ENCODE data around the gene LRPAP1. TPM values are rescaled to one million over a fixed set of nuclear protein-coding genes. Genes with fewer than 3 reads are reported as not detected.

LRPAP1 gene
- total RNA-seq, 4 donors from 2014 or later, result 88.5 to 201 (median 174) TPM

DNA sequence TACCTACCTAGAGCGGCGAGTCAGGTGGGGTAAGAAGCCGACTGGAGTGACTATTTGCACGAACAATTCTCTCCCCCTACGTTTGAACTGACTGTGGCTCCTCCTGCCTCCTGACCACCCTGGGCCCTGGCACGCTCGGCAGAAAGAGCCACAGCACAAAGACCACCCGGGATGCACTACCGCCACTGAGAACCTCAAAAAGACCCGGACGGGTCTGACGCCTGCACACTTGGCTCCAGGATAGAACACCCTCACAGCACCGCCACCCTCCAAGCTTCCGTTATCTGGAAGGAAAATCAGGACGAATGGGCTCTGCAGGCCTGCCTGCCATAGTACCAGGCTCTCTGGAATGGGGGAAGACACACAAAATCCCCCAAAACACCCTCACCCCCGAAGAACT lies 2.2 kb downstream of the LRPAP1 start:
- H3K4me1 ChIP-seq, result peaks cover 24 to 69% (median 35%) of the 10 kb centered on the region in 4 donors
- intact Hi-C loops (cut with DNase I), result no loop called here

DNA sequence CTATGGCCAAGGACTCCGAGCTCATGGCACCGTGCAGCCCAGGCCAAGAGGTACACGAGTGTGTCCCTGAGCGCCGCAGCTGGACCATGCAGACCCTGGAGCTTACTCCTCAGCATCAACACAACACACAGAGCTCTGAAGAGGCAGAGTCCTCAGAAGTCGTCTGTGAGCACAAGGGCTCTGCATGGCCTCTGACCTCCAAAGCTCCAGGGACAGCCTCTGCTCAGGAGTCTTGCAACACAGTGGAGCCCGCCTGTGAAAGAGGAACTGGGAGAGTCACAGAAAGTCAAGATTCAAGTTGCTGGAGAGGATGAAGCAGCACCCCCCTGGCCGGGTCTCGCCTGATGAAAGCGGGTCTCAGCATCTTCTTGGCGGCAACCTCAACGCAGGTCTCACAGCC lies 2.9 kb downstream of the LRPAP1 start:
- H3K27me3 ChIP-seq, result no peaks in the 10 kb centered on the region
- peaks cover 24 to 69% (median 35%) of the 10 kb centered on the region in 4 donors for H3K4me1 ChIP-seq
- no peak for TF ChIP-seq POLR2AphosphoS5 (IDR thresholded peaks at IDR 0.05)
- H3K4me3 ChIP-seq, result no peak overlapping the region
- no peaks in the 10 kb centered on the region for H3K9me3 ChIP-seq
- H3K36me3 ChIP-seq, result peaks cover 1 to 49% (median 36%) of the 10 kb centered on the region in 4 donors
- intact Hi-C loops (cut with DNase I), result no loop called here
- no peak overlapping the region for H3K27ac ChIP-seq (replicated peaks in 1 of 4)
- 74% methylated on average over 12 of the region's 12 CpGs for WGBS
- DNase-seq (ENCODE audit: extremely low spot score), result no peak

More for the DNA sequence above, 2.2 kb downstream of the LRPAP1 start:
- Histone ChIP-seq H3K36me3 (peaks cover 0 to 42% (median 30%) of the 10 kb centered on the region in 4 donors), H3K9me3 (no peaks in the 10 kb centered on the region), H3K27me3 (no peaks in the 10 kb centered on the region), H3K27ac (replicated peaks in 1 of 4) (no peak overlapping the region), H3K4me3 (no peak overlapping the region)
- WGBS, result 89% methylated on average over 12 of the region's 16 CpGs
- no peak for TF ChIP-seq EP300 (IDR thresholded peaks at IDR 0.05)
- no peak for TF ChIP-seq POLR2A (IDR thresholded peaks at IDR 0.05; ENCODE audit: low read depth)
- no peak for TF ChIP-seq POLR2AphosphoS5 (IDR thresholded peaks at IDR 0.05)
- TF ChIP-seq, protein P1, sequence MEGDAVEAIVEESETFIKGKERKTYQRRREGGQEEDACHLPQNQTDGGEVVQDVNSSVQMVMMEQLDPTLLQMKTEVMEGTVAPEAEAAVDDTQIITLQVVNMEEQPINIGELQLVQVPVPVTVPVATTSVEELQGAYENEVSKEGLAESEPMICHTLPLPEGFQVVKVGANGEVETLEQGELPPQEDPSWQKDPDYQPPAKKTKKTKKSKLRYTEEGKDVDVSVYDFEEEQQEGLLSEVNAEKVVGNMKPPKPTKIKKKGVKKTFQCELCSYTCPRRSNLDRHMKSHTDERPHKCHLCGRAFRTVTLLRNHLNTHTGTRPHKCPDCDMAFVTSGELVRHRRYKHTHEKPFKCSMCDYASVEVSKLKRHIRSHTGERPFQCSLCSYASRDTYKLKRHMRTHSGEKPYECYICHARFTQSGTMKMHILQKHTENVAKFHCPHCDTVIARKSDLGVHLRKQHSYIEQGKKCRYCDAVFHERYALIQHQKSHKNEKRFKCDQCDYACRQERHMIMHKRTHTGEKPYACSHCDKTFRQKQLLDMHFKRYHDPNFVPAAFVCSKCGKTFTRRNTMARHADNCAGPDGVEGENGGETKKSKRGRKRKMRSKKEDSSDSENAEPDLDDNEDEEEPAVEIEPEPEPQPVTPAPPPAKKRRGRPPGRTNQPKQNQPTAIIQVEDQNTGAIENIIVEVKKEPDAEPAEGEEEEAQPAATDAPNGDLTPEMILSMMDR (IDR thresholded peaks at IDR 0.05), result no peak
- no peak for DNase-seq (ENCODE audit: extremely low spot score)

DNA sequence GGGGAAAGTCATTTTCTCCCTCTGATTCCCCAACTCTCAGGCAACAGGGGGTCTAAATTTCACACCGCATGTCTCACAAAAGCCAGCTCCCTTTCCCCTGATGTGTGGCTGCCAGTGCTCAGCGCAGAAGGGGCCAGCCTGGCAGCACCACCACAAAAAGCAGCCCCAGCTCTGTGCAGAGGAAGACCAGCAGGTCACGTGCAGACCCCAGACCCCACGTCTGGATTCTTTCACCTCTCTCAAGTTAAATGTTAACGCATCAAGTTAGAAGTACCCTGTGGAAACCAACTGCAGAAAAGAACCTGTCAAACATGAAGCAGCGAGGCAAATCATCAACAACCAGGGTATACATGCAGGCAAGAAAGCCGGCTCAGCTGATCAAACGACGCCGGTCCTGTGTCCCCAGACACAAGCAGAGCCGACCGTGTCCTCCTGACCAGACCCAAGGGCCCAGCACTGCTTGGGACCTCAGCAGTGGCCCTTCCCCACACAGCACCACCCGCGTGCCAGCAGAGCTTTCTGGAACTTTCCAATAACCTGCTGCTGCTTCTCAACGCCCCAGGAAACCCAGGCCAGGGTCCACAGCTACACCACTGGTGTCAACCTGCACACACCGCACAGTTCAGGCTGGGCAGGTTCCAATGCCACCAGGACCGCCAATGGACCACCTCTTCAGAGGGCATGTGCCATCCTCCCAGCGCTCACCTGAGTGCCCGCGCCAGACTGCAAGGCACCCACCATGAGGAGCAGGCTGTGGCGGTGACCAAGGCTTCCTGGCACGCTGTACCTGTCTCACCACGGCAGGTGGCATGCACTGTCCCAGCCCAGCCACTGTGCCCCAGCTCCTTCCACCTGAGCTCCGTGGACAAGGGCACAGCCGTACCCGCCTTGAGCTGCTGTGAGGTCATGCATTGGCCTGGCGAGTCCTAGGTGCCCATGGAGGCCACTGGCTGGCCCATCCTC lies 4.0 kb downstream of the LRPAP1 start:
- H3K9me3 ChIP-seq, result no peaks in the 10 kb centered on the region
- no peak overlapping the region for H3K4me3 ChIP-seq
- no peak for DNase-seq (ENCODE audit: extremely low spot score)
- H3K27me3 ChIP-seq, result no peaks in the 10 kb centered on the region
- H3K4me1 ChIP-seq, result peaks cover 24 to 67% (median 34%) of the 10 kb centered on the region in 4 donors
- intact Hi-C loops (cut with DNase I), result no loop called here
- TF ChIP-seq EP300 (IDR thresholded peaks at IDR 0.05), result no peak
- TF ChIP-seq, protein P1 (IDR thresholded peaks at IDR 0.05), result no peak
- TF ChIP-seq POLR2AphosphoS5 (IDR thresholded peaks at IDR 0.05), result no peak
- TF ChIP-seq POLR2A (IDR thresholded peaks at IDR 0.05; ENCODE audit: low read depth), result no peak
- no peak overlapping the region for H3K27ac ChIP-seq (replicated peaks in 1 of 4)
- H3K36me3 ChIP-seq, result peaks cover 13 to 61% (median 47%) of the 10 kb centered on the region in 4 donors
- WGBS, result 88% methylated on average over 22 of the region's 27 CpGs

DNA sequence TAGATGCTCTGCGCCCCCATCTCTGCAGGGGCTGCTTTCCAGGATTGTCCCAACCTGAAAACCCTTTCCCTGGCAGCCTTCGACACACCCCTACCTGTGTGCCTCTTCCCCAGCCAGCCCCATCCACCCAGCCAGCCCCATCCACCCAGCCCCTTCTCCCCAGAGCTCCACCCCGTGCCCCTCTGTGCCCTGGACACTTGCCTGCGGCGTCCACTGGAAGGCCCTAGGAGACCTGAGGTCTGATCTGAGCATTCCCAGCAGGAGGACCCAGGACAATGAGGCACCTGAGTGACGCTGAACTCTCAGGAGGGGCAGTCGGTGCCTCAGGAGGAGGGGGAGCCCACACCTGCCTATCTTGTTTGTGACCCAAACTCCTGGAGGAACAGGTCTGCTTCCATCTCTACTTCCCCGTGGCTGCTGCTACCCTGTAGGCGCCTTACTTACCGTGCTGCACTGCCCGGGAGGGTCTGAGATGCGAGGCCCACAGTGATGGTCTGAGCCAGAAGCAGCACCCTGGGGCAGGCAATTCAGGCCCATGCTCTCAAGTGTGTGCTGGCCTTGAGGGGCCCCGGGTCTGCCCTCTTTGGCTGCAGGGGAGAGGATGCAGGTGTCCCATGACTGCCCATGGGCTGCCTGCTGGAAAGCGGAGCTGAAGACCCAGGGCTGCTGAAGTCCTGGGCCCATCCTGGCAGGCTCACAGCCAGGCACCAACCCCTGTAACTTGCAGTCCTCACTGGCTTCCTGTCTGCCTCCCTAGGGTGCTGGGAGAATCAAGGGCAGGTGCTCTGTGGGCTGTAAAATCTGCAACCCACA lies 4.9 kb downstream of the LRPAP1 start:
- H3K4me1 ChIP-seq, result peaks cover 18 to 59% (median 28%) of the 10 kb centered on the region in 4 donors
- H3K27ac ChIP-seq (replicated peaks in 1 of 4), result no peak overlapping the region
- no peak for DNase-seq (ENCODE audit: extremely low spot score)
- H3K36me3 ChIP-seq, result peaks cover 20 to 70% (median 56%) of the 10 kb centered on the region in 4 donors
- 86% methylated on average over 8 of the region's 14 CpGs for whole genome bisulfite sequencing
- no peaks in the 10 kb centered on the region for H3K9me3 ChIP-seq
- TF ChIP-seq POLR2AphosphoS5 (IDR thresholded peaks at IDR 0.05) (no peak), EP300 (IDR thresholded peaks at IDR 0.05) (no peak), POLR2A (IDR thresholded peaks at IDR 0.05; ENCODE audit: low read depth) (no peak)
- TF ChIP-seq, protein P1 (IDR thresholded peaks at IDR 0.05), result no peak
- no peaks in the 10 kb centered on the region for H3K27me3 ChIP-seq
- intact Hi-C loops (cut with DNase I), result no loop called here
- no peak overlapping the region for H3K4me3 ChIP-seq

DNA sequence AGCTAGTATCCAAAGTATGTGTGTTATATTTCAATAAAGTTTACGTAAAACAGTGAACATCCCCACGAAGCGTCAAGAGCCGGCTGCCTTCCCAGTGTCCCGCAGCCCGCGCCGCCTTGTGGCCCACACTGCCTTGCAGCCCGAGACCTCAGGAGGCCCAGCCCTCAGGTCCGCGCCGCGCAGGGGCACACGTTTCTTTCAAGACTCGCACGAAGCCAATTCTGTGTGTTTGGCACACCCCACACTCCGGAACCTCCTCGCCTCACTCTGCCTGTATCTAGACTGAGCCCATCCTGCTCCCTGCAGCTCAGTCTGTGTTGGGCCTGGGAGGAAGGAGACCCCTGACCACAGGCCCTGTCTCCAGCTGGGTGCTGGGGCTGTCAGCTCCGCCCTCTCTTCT lies 5.8 kb downstream of the LRPAP1 start:
- H3K36me3 ChIP-seq, result peaks cover 25 to 78% (median 65%) of the 10 kb centered on the region in 4 donors
- DNase-seq (ENCODE audit: extremely low spot score), result no peak
- intact Hi-C loops (cut with DNase I), result no loop called here
- H3K27me3 ChIP-seq, result no peaks in the 10 kb centered on the region
- no peak overlapping the region for H3K27ac ChIP-seq (replicated peaks in 1 of 4)
- TF ChIP-seq POLR2AphosphoS5 (IDR thresholded peaks at IDR 0.05), result no peak
- TF ChIP-seq POLR2A (IDR thresholded peaks at IDR 0.05; ENCODE audit: low read depth), result no peak
- TF ChIP-seq, protein P1 (IDR thresholded peaks at IDR 0.05), result no peak
- no peak for TF ChIP-seq EP300 (IDR thresholded peaks at IDR 0.05)
- H3K4me3 ChIP-seq, result no peak overlapping the region
- no peaks in the 10 kb centered on the region for H3K9me3 ChIP-seq
- 92% methylated on average over 19 of the region's 19 CpGs for WGBS
- peaks cover 18 to 55% (median 25%) of the 10 kb centered on the region in 4 donors for H3K4me1 ChIP-seq

All from esophagus muscularis mucosa (tissue), 4 donors.